ENCODE measurements around the gene CWF19L1. TPM values are rescaled to one million over a fixed set of nuclear protein-coding genes. Genes with fewer than 3 reads are reported as not detected.

CWF19L1 gene
- total and polyA plus RNA-seq, 2 of the 13 experiments (the other 11 are each of a cell fraction or from before 2014, with no cell fraction given) = 13.6 to 42.1 TPM

DNA sequence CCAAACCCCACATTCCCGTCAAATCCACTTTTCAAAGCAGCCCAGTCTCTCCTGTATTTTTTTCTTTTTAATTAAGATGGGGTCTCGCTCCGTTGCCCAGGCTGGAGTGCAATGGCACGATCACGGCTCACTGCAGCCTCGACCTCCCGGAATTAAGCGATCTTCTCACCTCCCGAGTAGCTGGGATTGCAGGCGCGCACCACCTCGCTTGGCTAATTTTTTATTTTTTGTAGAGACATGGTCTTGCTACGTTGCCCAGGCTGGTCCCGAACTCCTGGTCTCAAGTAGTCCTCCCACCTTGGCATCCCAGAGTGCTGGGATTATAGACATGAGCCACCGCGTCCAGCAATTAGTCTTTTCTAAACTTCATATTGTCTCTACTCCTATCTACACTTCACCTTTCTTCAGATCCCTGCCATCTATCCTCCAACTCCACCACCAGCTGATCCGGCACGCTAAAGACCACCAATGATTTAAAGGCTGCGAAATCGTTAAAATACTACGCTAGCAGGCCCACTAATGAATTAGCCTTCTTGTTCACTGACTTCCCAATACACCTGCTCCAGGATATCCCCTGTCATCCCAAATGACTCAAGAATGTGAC is 37.5 kb downstream of the CWF19L1 start (continued):
- TF ChIP-seq MIER3 (CRISPR knock-in tag; IDR thresholded peaks at IDR 0.05; ENCODE audit: borderline replicate concordance) (no peak), MYC (CRISPR knock-in tag; IDR thresholded peaks at IDR 0.05; ENCODE audit: borderline replicate concordance) (no peak), MED1 (CRISPR knock-in tag; IDR thresholded peaks at IDR 0.05) (no peak), GTF3A (CRISPR knock-in tag; conservative IDR thresholded peaks at IDR 0.05) (no peak), ZNF614 (CRISPR knock-in tag; IDR thresholded peaks at IDR 0.05; ENCODE audit: borderline replicate concordance) (no peak), MAF1 (CRISPR knock-in tag; IDR thresholded peaks at IDR 0.05; ENCODE audit: borderline replicate concordance) (no peak), HES4 (CRISPR knock-in tag; IDR thresholded peaks at IDR 0.05; ENCODE audit: borderline replicate concordance) (no peak), ZNF629 (CRISPR knock-in tag; conservative IDR thresholded peaks at IDR 0.05) (no peak), HCFC1 (IDR thresholded peaks at IDR 0.05; ENCODE audit: low read depth, low read length) (no peak), FOXO1 (CRISPR knock-in tag; IDR thresholded peaks at IDR 0.05) (no peak), EEA1 (CRISPR knock-in tag; IDR thresholded peaks at IDR 0.05; ENCODE audit: borderline replicate concordance) (no peak), ZSCAN30 (CRISPR knock-in tag; IDR thresholded peaks at IDR 0.05) (no peak), KDM5B (CRISPR knock-in tag; IDR thresholded peaks at IDR 0.05; ENCODE audit: borderline replicate concordance) (peak; percentile 5; the same call in 1 of the 2 replicates), YEATS2 (CRISPR knock-in tag; IDR thresholded peaks at IDR 0.05; ENCODE audit: borderline replicate concordance) (no peak), ZNF296 (CRISPR knock-in tag; conservative IDR thresholded peaks at IDR 0.05) (no peak), ZNF326 (CRISPR knock-in tag; IDR thresholded peaks at IDR 0.05; ENCODE audit: borderline replicate concordance) (no peak), ZNF180 (CRISPR knock-in tag; IDR thresholded peaks at IDR 0.05; ENCODE audit: borderline replicate concordance, low read depth) (no peak), CREM (IDR thresholded peaks at IDR 0.05) (no peak; the same call in 1 of the 2 replicates), CREM (CRISPR knock-in tag; IDR thresholded peaks at IDR 0.05) (no peak), HDAC1 (CRISPR knock-in tag; IDR thresholded peaks at IDR 0.05) (no peak), CHD4 (IDR thresholded peaks at IDR 0.05; ENCODE audit: borderline replicate concordance, low read length) (0 out of 2 replicates have a peak, but pooled peaks have one; percentile 62), ZNF230 (CRISPR knock-in tag; IDR thresholded peaks at IDR 0.05) (no peak)
- TF ChIP-seq, protein P1, sequence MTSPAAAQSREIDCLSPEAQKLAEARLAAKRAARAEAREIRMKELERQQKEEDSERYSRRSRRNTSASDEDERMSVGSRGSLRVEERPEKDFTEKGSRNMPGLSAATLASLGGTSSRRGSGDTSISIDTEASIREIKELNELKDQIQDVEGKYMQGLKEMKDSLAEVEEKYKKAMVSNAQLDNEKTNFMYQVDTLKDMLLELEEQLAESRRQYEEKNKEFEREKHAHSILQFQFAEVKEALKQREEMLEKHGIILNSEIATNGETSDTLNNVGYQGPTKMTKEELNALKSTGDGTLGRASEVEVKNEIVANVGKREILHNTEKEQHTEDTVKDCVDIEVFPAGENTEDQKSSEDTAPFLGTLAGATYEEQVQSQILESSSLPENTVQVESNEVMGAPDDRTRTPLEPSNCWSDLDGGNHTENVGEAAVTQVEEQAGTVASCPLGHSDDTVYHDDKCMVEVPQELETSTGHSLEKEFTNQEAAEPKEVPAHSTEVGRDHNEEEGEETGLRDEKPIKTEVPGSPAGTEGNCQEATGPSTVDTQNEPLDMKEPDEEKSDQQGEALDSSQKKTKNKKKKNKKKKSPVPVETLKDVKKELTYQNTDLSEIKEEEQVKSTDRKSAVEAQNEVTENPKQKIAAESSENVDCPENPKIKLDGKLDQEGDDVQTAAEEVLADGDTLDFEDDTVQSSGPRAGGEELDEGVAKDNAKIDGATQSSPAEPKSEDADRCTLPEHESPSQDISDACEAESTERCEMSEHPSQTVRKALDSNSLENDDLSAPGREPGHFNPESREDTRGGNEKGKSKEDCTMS (CRISPR knock-in tag; conservative IDR thresholded peaks at IDR 0.05) = no peak
- TF ChIP-seq, protein P2, sequence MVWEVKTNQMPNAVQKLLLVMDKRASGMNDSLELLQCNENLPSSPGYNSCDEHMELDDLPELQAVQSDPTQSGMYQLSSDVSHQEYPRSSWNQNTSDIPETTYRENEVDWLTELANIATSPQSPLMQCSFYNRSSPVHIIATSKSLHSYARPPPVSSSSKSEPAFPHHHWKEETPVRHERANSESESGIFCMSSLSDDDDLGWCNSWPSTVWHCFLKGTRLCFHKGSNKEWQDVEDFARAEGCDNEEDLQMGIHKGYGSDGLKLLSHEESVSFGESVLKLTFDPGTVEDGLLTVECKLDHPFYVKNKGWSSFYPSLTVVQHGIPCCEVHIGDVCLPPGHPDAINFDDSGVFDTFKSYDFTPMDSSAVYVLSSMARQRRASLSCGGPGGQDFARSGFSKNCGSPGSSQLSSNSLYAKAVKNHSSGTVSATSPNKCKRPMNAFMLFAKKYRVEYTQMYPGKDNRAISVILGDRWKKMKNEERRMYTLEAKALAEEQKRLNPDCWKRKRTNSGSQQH (CRISPR knock-in tag; IDR thresholded peaks at IDR 0.05; ENCODE audit: low read depth) = no peak
- TF ChIP-seq, protein P3, sequence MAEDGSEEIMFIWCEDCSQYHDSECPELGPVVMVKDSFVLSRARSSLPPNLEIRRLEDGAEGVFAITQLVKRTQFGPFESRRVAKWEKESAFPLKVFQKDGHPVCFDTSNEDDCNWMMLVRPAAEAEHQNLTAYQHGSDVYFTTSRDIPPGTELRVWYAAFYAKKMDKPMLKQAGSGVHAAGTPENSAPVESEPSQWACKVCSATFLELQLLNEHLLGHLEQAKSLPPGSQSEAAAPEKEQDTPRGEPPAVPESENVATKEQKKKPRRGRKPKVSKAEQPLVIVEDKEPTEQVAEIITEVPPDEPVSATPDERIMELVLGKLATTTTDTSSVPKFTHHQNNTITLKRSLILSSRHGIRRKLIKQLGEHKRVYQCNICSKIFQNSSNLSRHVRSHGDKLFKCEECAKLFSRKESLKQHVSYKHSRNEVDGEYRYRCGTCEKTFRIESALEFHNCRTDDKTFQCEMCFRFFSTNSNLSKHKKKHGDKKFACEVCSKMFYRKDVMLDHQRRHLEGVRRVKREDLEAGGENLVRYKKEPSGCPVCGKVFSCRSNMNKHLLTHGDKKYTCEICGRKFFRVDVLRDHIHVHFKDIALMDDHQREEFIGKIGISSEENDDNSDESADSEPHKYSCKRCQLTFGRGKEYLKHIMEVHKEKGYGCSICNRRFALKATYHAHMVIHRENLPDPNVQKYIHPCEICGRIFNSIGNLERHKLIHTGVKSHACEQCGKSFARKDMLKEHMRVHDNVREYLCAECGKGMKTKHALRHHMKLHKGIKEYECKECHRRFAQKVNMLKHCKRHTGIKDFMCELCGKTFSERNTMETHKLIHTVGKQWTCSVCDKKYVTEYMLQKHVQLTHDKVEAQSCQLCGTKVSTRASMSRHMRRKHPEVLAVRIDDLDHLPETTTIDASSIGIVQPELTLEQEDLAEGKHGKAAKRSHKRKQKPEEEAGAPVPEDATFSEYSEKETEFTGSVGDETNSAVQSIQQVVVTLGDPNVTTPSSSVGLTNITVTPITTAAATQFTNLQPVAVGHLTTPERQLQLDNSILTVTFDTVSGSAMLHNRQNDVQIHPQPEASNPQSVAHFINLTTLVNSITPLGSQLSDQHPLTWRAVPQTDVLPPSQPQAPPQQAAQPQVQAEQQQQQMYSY (CRISPR knock-in tag; IDR thresholded peaks at IDR 0.05) = no peak

Data from HepG2 (cell line).